Renal pelvis (tissue), 4 donors: ENCODE results near the gene CCDC60. TPM values are rescaled to one million over a fixed set of nuclear protein-coding genes. Genes with fewer than 3 reads are reported as not detected.

Experiments used
- DNase-seq: peaks from one replicate; pipeline ENCODE4 v3.0.0-alpha.2; 2013
- polyA plus RNA-seq, 3 donors: library from polyadenylated mRNA; unstranded; fragments of 120-200 nt; gene quantifications; one replicate each; pipeline ENCODE4 v1.2.1, GENCODE V29; 2013; ENCODE audit not compliant: insufficient read length in 3 of 3

Gene CCDC60
- polyA plus RNA-seq, 3 donors = 0.19 to 0.21 TPM; not detected in 1

DNA sequence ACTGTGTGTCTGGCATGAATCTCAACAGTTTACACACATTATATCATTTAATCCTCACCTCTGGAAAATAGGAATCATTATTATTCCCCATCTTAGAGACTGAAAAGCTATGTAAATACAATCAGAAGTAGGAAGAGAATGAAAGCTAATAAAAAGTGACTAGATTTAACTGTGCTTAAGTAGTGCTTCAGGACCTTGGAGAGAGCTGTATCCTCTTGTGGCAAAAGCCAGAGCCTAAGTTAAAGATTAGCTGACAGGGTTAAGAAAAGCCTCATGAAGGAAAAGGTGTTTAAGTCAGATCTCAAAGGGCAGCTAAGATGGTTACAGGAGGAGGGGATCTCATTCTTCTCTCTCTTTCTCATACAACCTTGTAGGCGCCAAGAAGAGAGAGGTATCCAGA is 193.7 kb downstream of the CCDC60 start:
- DNase-seq = peak; percentile 42

DNA sequence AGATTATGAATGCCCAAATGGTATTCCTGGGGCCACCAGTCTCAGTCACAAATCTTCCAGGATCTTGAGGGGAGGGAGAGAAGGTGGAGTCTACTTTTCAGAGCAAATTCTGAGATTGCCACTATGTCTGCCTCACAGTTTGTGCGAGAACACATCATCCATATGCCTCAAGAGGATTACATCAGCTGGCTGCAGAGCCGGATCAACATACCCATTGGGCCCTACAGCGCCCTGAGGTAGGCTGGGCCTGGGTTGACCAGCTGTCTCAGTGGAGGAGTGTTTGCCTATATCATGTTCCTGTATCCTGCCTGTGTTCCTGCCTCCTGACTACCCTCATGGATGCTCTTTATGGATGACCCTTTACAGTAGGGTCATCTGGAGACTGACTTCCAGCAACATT is 205.9 kb downstream of the CCDC60 start:
- DNase-seq = no peak

DNA sequence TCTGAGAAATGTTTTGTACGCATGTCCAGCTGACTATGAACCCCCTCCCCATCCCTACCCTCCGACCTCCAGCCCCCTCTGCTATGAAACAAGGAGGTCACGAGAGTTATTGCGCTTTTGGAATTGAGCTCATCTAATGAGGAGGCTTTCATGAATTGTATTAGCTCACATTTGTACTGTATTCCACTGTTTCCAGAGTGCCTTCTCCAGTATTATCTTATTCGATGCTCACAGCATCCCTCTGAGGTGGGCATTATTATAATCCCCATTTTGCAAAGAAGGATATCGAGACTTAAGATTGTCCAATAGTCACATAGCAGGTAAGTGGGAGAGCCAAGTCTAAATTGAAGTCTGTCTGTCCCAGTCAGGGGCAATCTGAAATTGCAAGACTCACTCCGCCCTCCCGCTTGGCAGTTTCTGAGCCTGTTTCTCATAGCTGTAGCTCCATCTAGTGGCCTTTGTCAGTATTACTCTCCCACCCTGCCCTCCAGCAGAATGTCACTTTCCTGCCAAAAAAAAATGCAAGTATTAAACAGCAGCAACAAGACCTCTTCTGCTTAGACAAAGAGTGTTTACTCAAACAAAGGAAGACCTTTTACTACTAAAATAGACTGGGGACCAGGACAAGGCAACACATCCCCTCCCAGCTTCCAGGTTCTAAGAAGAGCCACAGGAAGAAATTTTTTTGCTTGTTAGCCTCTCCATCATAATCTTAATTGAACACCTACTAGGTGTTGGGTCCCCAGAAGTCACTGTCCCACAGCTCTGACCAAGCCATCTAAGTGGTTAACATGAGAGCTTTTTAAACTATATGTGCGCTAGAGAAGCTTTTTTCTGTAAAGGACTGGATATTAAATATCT is 210.5 kb downstream of the CCDC60 start:
- DNase-seq = peak; percentile 58

DNA sequence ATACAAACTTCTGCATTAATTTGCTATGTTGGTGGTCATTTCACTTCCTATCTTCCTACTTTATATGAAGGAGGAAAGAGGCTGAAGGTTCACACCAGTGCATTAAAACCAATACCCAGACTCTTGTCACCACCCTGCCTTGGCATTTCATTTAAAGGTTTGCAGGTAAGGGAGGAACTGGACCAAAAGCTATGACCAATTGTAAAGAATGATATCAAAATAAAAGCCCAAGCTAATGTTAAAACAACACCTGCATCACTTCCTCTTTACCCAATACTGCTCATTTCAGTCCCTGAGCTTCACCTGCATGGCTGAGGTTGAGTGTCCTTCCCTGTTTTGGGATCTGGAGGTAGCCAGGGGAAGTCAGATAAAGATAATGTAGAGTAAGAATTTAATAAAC is 211.8 kb downstream of the CCDC60 start:
- DNase-seq = no peak

DNA sequence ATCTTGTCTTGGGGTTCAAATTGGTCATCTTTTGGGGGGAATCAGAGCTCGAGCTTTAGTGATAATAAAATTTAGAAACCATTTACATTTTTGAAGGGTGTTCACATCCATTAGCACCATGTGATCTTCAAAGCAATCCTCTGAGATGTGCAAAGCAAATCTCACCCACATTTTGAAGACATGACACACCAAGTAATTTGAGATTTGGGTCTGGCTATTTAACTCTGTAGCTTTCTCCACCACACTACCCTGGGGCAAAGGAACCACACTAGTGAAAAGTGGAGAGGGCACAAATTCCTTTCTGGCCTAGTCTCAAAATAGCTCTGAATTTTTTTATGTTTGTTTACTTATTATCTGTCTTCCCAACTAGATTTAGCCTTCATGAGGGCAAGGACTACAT is 212.5 kb downstream of the CCDC60 start:
- DNase-seq = no peak

DNA sequence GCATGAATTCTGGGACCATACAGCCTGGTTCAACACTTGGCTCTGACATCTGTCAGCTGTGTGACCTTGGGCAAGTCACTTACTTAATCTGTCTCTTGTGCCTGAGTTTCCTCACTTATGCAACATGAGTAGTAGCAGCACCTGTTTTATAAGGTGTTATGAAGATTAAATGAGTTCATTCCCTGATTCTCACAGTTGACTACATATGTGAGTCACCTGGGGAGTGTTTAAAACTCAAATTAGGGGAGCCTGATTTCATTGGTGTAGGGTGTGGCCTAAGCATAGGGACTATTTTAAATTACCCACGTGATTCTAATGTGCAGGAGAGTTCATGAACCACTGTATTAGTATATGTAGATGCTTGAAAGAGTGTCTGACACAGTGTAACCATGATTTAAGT is 222.3 kb downstream of the CCDC60 start:
- no peak for DNase-seq

DNA sequence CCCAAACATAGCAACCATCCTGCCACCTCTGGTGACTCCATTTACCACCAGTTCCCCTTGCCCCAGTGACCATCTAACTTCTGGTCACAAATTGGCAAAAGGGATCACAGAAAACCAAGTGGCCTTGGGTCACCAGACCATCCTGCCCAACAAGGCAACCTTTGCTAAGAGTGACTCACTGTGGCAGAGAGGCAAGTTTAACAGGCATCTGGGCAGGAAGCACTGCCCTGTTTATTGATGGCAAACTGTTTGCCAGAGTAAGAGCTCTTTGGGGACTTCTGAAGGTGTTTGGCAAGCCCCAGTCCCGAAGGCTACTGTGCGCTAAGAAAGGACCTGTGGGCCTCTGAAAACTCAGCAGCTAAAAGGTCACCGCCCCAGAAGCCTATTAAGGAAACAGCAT is 230.9 kb downstream of the CCDC60 start:
- no peak for DNase-seq

DNA sequence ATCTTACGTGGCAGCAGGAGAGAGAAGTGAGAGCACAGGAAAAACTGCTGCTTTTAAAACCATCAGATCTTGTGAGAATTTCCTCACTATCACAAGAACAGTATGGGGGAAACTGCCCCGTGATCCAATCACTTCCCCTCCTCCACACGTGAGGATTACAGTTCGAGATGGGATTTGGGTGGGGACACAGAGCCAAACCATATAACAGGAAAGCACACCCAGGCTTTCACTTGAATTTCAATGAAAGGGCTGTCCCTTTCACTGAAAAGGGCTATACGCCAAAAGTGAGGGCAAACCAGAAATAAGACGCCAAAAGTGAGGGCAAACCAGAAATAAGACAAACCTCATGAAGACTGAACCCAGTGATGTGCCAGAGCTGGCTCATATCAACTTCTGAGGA is 236.2 kb downstream of the CCDC60 start:
- no peak for DNase-seq

DNA sequence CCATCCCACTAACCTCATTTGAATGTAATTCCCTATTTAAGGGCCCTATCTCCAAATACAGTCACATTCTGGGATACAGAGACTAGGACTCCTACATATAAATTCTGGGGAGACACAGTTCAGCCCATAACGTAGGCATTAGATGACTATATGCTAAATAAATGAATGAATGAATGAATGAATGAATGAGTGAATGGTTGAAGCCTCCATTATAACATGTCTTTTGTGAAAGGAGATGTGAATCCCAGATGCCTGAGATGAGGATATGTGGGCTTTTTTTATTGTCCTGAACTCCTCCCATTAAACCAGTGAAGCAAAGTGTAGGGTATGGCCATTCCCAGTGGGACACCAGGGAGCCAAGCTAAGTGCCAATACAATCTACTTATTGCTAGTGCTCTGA is 238.6 kb downstream of the CCDC60 start:
- no peak for DNase-seq

DNA sequence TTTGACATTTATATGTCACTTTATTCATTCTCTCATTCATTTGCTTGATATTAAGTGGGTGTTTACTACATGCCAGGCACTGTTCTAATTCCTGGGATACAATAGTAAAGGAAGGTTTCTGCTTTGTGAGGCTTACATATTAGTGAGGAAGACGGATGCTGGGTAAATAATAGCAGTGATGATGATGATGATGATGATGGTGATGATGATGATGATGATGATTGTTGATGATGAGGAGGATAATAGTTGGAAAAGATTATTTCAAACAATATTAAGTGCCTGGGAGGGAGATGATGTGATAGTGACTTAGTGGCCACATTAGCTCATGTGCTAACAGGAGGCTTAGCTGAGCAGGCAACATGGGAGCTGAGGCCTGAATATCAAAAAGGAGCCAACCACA is 239.7 kb downstream of the CCDC60 start:
- no peak for DNase-seq

DNA sequence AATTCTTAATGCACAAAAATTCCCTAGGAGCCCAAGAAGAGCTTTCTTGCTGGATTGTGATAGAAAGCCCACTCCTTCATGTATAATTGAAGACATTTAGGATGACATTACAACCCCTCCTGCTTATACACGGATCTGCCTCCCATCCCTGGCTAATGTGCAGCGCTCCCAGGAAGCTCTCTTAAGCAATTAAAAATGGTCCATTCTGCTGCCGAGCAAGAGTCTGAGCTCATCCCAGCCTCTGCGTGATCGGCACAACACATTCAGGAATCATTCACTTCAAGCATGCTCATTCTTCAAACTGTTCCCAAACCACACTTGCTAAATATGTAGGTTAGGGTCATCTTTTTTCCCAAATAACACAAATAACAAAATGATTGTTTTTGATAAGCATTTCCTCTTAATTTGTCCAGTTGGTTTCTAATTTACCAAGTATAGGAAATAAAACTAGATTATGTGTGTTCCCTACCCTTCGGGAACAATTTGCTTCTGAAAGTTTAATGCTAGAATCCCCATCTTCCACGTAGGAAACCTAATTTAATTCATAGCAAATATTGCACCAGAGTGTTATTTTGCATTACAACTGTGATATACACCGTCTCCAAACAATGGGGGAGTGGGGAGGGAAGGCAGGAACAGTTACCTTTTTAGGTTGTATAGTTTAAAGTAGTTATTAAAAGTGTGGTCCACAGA is 241.7 kb downstream of the CCDC60 start:
- DNase-seq = no peak

DNA sequence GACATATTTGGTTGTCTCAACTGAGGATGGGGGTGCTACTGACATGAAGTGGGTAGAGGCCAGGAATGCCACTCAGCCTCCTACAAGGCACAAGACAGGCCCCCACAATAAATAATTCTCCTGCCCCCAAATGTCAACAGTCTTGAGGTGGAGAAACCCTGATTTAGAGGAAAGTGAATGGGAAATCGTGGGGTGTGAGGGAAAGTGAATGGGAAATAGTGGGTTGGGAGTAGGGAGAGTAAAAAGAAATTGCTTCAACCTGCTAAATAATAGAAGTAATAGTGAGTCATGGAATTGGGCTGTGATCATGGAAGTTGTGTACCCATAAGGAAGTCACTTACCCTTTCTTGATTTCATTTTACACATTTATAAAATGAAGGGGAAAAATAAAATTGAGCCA is 242.4 kb downstream of the CCDC60 start:
- no peak for DNase-seq

DNA sequence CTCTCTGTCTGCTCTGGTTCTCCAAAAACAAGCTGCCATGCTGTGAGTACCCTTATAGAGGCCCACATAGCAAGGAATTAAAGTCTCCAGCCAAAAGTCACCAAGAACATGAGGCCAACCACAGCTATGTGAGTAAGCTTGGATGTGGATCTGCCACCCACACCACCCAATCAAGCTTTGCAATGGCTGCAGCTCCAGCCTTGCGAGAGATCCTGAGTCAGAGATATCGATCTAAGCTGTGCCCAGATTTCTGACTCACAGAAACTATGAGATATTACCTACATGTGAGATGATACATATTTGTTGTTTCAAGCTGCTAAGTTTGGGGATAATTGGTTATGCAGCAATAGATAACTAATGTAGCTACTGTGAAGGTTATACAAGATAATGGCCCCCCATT is 243.6 kb downstream of the CCDC60 start:
- DNase-seq = no peak

DNA sequence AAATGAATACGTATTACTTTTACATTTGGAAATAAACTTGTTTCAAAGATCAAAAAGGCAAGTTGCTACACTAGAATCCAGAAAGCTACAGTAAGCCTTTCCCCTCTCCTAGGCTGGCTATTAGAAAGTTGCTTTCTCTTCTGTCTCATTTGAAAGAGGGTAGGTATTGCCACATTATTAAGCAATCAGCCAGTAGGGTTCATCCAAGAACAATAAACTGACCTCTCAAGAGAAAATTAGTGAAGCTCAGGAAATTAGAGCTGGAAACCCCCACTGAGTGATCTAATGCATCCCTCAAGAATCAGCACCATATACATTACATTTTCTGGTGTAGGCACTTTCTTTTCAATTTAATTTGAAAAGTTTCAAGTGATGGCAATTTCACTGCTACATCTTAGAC is 254.6 kb downstream of the CCDC60 start:
- no peak for DNase-seq

DNA sequence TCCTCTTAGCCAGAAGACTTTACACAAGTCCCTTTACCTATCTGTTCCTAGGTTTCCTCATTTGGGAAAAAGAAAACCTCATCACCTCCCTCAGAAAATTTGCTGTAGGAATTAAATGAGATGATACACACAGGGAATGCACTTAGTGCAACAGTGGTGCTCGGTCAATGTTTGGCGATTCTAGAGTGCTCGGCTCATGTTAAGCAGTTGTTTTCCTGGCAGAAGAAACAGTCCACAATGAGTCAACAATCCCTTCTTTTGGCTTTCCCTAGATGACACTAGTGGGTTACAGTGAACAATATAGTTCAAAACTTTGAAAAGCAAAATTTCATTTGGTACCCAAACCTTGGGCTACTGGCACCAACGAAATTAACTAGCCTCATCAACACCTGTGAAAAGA is 255.1 kb downstream of the CCDC60 start:
- no peak for DNase-seq

Other genes starting within 250 kb of the CCDC60 start
- gene HSPB8, start 155.8 kb upstream of the CCDC60 start, polyA plus RNA-seq = 1 to 10 TPM; 5.8 to 6.8 (median 5.8) TPM